SK-N-SH (cell line): ENCODE data around the gene PLD1. TPM values are rescaled to one million over a fixed set of nuclear protein-coding genes. Genes with fewer than 3 reads are reported as not detected.
A peak's percentile ranks its signal among the peaks of the same experiment; 100 is the strongest.

Source experiments
- CTCF ChIA-PET: fragments of 300-600, 350-600 bp; formaldehyde crosslinking; extraction: SDS; loops from one replicate; lab custom pipeline; 2021; lab: Yijun Ruan, JAX
- POLR2A ChIA-PET: fragments of 350-600 bp; sonication (Branson Sonifier 250); formaldehyde crosslinking; extraction: SDS; loops from one replicate; lab custom pipeline; 2020; ENCODE audit warnings: antibody characterized with exemption, inconsistent platforms; lab: Yijun Ruan, JAX
- DNase-seq: peaks from one replicate; pipeline ENCODE4 v3.0.0; 2012
- H2AFZ ChIP-seq: fragments of 200-600 bp; sonication (generic); 2 replicates; pipeline ENCODE4 v1.8.1; 2016; ENCODE audit warnings: antibody characterized with exemption, mild to moderate bottlenecking, low read depth
- H3F3A ChIP-seq: fragments of 200-600 bp; sonication (generic); replicated peaks from 2 replicates; pipeline ENCODE3; 2016; ENCODE audit warnings: antibody characterized with exemption, mild to moderate bottlenecking; ENCODE audit not compliant: insufficient read depth
- H3K27ac ChIP-seq, 2 experiments: fragments of 200-500 bp in 1 of 2; fragments of 200-600 bp in 1 of 2; sonication (Bioruptor generic) in 1 of 2; sonication (generic), shearing (Covaris generic) in 1 of 2; 2 replicates each; pipeline versions ENCODE4 v1.5.1 to v1.6.1; 2014 to 2016; ENCODE audit warnings: low read depth in 2 of 2, inconsistent platforms in 1 of 2, low read length in 1 of 2, mild to moderate bottlenecking in 1 of 2, mixed read lengths in 1 of 2
- H3K27me3 ChIP-seq: fragments of 200-600 bp; sonication (generic), shearing (Covaris generic); 2 replicates; pipeline ENCODE4 v1.6.1; 2016; ENCODE audit warnings: mixed run types; ENCODE audit not compliant: insufficient read depth
- H3K36me3 ChIP-seq, 2 experiments: fragments of 200-500 bp in 1 of 2; fragments of 200-600 bp in 1 of 2; sonication (Bioruptor generic) in 1 of 2; sonication (generic) in 1 of 2; replicated peaks in 1 of 2; 2 replicates each; pipeline versions ENCODE3 to v1.5.1; 2014 to 2016; ENCODE audit warnings: low read length in 1 of 2, mild to moderate bottlenecking in 1 of 2; ENCODE audit not compliant: insufficient read depth in 2 of 2, control insufficient read depth in 1 of 2
- H3K4me1 ChIP-seq, 2 experiments: fragments of 200-500 bp in 1 of 2; fragments of 200-600 bp in 1 of 2; sonication (Bioruptor generic) in 1 of 2; sonication (generic), shearing (Covaris generic) in 1 of 2; 2 replicates each; pipeline versions ENCODE4 v1.5.1 to v1.6.1; 2014 to 2016; ENCODE audit warnings: low read depth in 1 of 2, low read length in 1 of 2, mixed run types in 1 of 2; ENCODE audit not compliant: insufficient read depth in 2 of 2, control insufficient read depth in 1 of 2
- H3K4me2 ChIP-seq: fragments of 200-600 bp; sonication (generic), shearing (Covaris generic); 2 replicates; pipeline ENCODE4 v1.6.1; 2017; ENCODE audit warnings: mixed run types
- H3K4me3 ChIP-seq, 2 experiments: fragments of 200-500 bp in 1 of 2; fragments of 200-600 bp in 1 of 2; sonication (Bioruptor generic) in 1 of 2; sonication (generic), shearing (Covaris generic) in 1 of 2; 2 replicates each; pipeline versions ENCODE4 v1.5.1 to v1.8.1; 2014 to 2016; ENCODE audit warnings: low read depth in 2 of 2, inconsistent platforms in 1 of 2, low read length in 1 of 2, mild to moderate bottlenecking in 1 of 2, mixed read lengths in 1 of 2, moderate library complexity in 1 of 2
- H3K79me2 ChIP-seq: fragments of 200-600 bp; sonication (generic); 2 replicates; pipeline ENCODE4 v1.8.1; 2017; ENCODE audit warnings: mild to moderate bottlenecking; ENCODE audit not compliant: insufficient read depth
- H3K9ac ChIP-seq: fragments of 200-600 bp; sonication (generic); 2 replicates; pipeline ENCODE4 v1.6.1; 2017; ENCODE audit warnings: mixed run types
- H3K9me2 ChIP-seq: fragments of 200-600 bp; sonication (generic); 2 replicates; pipeline ENCODE4 v1.6.1; 2017; ENCODE audit warnings: mixed run types
- H3K9me3 ChIP-seq: fragments of 200-600 bp; sonication (generic); 2 replicates; pipeline ENCODE4 v1.6.1; 2017; ENCODE audit warnings: mixed run types, mild to moderate bottlenecking, moderate library complexity
- H4K20me1 ChIP-seq: fragments of 200-600 bp; sonication (generic); 2 replicates; pipeline ENCODE4 v1.6.1; 2017; ENCODE audit warnings: mild to moderate bottlenecking, mixed run types; ENCODE audit not compliant: insufficient read depth
- CHD2 ChIP-seq: fragments of 150-350 bp; IDR thresholded peaks from 2 replicates; pipeline ENCODE4 v1.6.1; 2018; ENCODE audit warnings: low read length; ENCODE audit not compliant: partially characterized antibody
- EZH2phosphoT487 ChIP-seq: fragments of 200-600 bp; sonication (generic); IDR thresholded peaks from 2 replicates; pipeline ENCODE4 v1.6.1; 2017; ENCODE audit warnings: low read depth, mixed run types, mild to moderate bottlenecking, antibody characterized with exemption, moderate library complexity, borderline replicate concordance
- FOSL2 ChIP-seq: IDR thresholded peaks from 2 replicates; pipeline ENCODE4 v1.4.0; 2012; ENCODE audit warnings: low read depth, mild to moderate bottlenecking, moderate library complexity, borderline replicate concordance
- FOXJ3 ChIP-seq: sonication (generic); formaldehyde crosslinking; IDR thresholded peaks from 2 replicates; pipeline ENCODE4 v1.5.1; 2020; ENCODE audit warnings: mild to moderate bottlenecking, missing genetic modification reagents
- FOXM1 ChIP-seq: IDR thresholded peaks from 2 replicates; pipeline ENCODE4 v1.4.0; 2012; ENCODE audit warnings: low read depth, mild to moderate bottlenecking
- GABPA ChIP-seq: IDR thresholded peaks from 2 replicates; pipeline ENCODE4 v1.4.0; 2012; ENCODE audit warnings: low read depth, mild to moderate bottlenecking
- GATA2 ChIP-seq: sonication (generic); formaldehyde crosslinking; IDR thresholded peaks from 2 replicates; pipeline ENCODE4 v1.5.0; 2020; ENCODE audit warnings: mild to moderate bottlenecking, missing genetic modification reagents
- MXI1 ChIP-seq: IDR thresholded peaks from 2 replicates; pipeline ENCODE4 v1.6.1; 2012; ENCODE audit warnings: mild to moderate bottlenecking, low read depth, low read length, improper control_type of control experiment
- NRF1 ChIP-seq: IDR thresholded peaks from 2 replicates; pipeline ENCODE4 v1.6.1; 2012; ENCODE audit warnings: low read depth, mild to moderate bottlenecking, low read length
- PBX3 ChIP-seq: IDR thresholded peaks from 2 replicates; pipeline ENCODE4; 2012
- POLR2AphosphoS5 ChIP-seq: IDR thresholded peaks from 2 replicates; pipeline ENCODE4 v1.6.1; 2012; ENCODE audit warnings: low read depth, low read length
- RAD21 ChIP-seq: IDR thresholded peaks from 2 replicates; pipeline ENCODE4 v1.6.1; 2012; ENCODE audit warnings: mild to moderate bottlenecking, low read length
- RCOR1 ChIP-seq: fragments of 150-350 bp; IDR thresholded peaks from 2 replicates; pipeline ENCODE4 v1.6.1; 2017; ENCODE audit warnings: antibody characterized with exemption, low read length
- RXRA ChIP-seq: IDR thresholded peaks from 2 replicates; pipeline ENCODE4 v1.4.0; 2012; ENCODE audit warnings: low read depth, mild to moderate bottlenecking, borderline replicate concordance
- SMC3 ChIP-seq: IDR thresholded peaks from 2 replicates; pipeline ENCODE4 v1.6.1; 2012; ENCODE audit warnings: low read depth, low read length, improper control_type of control experiment
- TEAD4 ChIP-seq: IDR thresholded peaks from 2 replicates; pipeline ENCODE4 v1.4.0; 2012; ENCODE audit warnings: mild to moderate bottlenecking, borderline replicate concordance; ENCODE audit not compliant: insufficient read depth
- USF2 ChIP-seq: fragments of 150-350 bp; IDR thresholded peaks from 2 replicates; pipeline ENCODE4 v1.6.1; 2017; ENCODE audit warnings: antibody characterized with exemption, low read length, low read depth, borderline replicate concordance
- YY1 ChIP-seq: IDR thresholded peaks from 2 replicates; pipeline ENCODE4 v1.4.0; 2012; ENCODE audit warnings: low read depth, mild to moderate bottlenecking
- WGBS: methylation state at CpG from one replicate; pipeline ENCODE4 v1.1.6; 2017; ENCODE audit warnings: low lambda C conversion rate; 5-methylcytosine and 5-hydroxymethylcytosine counted together
- polyA plus RNA-seq, 3 experiments: library from polyadenylated mRNA; depleted of rRNA; stranded (reverse); fragments of >200 nt; gene quantifications; 2 replicates each; pipeline ENCODE4 v1.2.3, GENCODE V29; 2012
- TF ChIP-seq, protein P1 (sequence below): fragments of 200-600 bp; sonication (generic); IDR thresholded peaks from 2 replicates; pipeline ENCODE4 v1.6.1; 2017; ENCODE audit warnings: antibody characterized with exemption, mild to moderate bottlenecking, moderate library complexity
- TF ChIP-seq, protein P2 (sequence below): fragments of 150-350 bp; IDR thresholded peaks from 2 replicates; pipeline ENCODE4 v1.6.1; 2016; ENCODE audit warnings: mild to moderate bottlenecking, low read depth, low read length
- TF ChIP-seq, protein P3 (sequence below): IDR thresholded peaks from 2 replicates; pipeline ENCODE4 v1.4.0; 2012; ENCODE audit warnings: low read depth, borderline replicate concordance

Gene PLD1
- polyA plus RNA-seq, 1 of the 3 experiments (the other 2 are of a cell fraction): 6.2 TPM

GRCh38 chr3:171704002-171704401, 106.3 kb downstream of the PLD1 start:
- Histone ChIP-seq H3K9me2 (no peaks in the 10 kb centered on the region), H3K4me1 (no peaks in the 10 kb centered on the region; a peak in 1 of 4 replicates), H4K20me1 (no peaks in the 10 kb centered on the region), H3K27me3 (no peaks in the 10 kb centered on the region), H3K9ac (no peak overlapping the region), H3K27ac (no peak overlapping the region), H3K4me3 (no peak overlapping the region), H3K4me2 (no peak overlapping the region), H3K79me2 (no peaks in the 10 kb centered on the region), H3F3A (no peaks in the 10 kb centered on the region), H2AFZ (no peak overlapping the region)
- 34% methylated on average over 2 of the region's 2 CpGs for WGBS
- ChIA-PET CTCF (interaction anchor here (0.7 to 3.4 kb wide), 9 partner anchors 11 to 637 kb away, joined by 3 to 32 read pairs (median 4); no protein-coding TSS in a partner anchor), POLR2A (no interaction called here)
- peak; percentile 51 for DNase-seq
- TF ChIP-seq FOXJ3 (CRISPR knock-in tag) (no peak), FOXM1 (no peak), PBX3 (no peak), SMC3 (peak; percentile 62), CHD2 (no peak), RXRA (no peak), RAD21 (peak; percentile 68), MXI1 (no peak), GABPA (no peak), EZH2phosphoT487 (no peak)
- TF ChIP-seq, protein P1, sequence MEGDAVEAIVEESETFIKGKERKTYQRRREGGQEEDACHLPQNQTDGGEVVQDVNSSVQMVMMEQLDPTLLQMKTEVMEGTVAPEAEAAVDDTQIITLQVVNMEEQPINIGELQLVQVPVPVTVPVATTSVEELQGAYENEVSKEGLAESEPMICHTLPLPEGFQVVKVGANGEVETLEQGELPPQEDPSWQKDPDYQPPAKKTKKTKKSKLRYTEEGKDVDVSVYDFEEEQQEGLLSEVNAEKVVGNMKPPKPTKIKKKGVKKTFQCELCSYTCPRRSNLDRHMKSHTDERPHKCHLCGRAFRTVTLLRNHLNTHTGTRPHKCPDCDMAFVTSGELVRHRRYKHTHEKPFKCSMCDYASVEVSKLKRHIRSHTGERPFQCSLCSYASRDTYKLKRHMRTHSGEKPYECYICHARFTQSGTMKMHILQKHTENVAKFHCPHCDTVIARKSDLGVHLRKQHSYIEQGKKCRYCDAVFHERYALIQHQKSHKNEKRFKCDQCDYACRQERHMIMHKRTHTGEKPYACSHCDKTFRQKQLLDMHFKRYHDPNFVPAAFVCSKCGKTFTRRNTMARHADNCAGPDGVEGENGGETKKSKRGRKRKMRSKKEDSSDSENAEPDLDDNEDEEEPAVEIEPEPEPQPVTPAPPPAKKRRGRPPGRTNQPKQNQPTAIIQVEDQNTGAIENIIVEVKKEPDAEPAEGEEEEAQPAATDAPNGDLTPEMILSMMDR: peak; percentile 51
- TF ChIP-seq, all 33 proteins: peak for 3
- peaks cover 0 to 11% of the 10 kb centered on the region in 2 experiments for H3K36me3 ChIP-seq
- 0 out of 2 replicates have a peak, but pooled peaks cover 5% of the 10 kb centered on the region for H3K9me3 ChIP-seq

DNA sequence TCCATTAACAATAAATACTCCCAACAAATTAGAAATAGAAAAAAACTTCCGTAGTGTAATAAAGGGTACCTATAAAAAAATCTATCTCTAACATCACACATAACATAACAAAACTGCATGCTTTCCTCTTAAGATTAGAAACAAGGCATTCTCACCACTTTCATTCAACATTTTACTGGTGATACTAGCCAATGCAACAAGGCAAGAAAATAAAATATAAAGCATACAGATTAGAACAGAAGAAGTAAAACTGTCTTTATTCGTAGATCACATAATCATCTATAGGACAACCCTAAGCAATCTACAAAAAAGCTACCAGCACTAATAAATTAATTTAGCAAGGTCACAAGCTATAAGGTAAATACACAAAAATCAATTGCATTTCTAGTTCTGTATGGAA, 107.1 kb downstream of the PLD1 start:
- no peak for DNase-seq
- H3K79me2 ChIP-seq: no peaks in the 10 kb centered on the region
- TF ChIP-seq RCOR1 (no peak), NRF1 (no peak), CHD2 (no peak), YY1 (no peak), POLR2AphosphoS5 (no peak), FOSL2 (no peak), TEAD4 (no peak), RAD21 (no peak), MXI1 (no peak), RXRA (no peak), GATA2 (CRISPR knock-in tag) (no peak), USF2 (no peak), SMC3 (no peak)
- TF ChIP-seq, protein P2, sequence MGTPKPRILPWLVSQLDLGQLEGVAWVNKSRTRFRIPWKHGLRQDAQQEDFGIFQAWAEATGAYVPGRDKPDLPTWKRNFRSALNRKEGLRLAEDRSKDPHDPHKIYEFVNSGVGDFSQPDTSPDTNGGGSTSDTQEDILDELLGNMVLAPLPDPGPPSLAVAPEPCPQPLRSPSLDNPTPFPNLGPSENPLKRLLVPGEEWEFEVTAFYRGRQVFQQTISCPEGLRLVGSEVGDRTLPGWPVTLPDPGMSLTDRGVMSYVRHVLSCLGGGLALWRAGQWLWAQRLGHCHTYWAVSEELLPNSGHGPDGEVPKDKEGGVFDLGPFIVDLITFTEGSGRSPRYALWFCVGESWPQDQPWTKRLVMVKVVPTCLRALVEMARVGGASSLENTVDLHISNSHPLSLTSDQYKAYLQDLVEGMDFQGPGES: no peak
- TF ChIP-seq, protein P3, sequence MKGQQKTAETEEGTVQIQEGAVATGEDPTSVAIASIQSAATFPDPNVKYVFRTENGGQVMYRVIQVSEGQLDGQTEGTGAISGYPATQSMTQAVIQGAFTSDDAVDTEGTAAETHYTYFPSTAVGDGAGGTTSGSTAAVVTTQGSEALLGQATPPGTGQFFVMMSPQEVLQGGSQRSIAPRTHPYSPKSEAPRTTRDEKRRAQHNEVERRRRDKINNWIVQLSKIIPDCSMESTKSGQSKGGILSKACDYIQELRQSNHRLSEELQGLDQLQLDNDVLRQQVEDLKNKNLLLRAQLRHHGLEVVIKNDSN: no peak
- TF ChIP-seq, all 33 proteins: peak for 0
- POLR2A ChIA-PET: no interaction called here
- Histone ChIP-seq H3K27me3 (no peaks in the 10 kb centered on the region), H3F3A (no peaks in the 10 kb centered on the region), H3K9ac (no peak overlapping the region), H2AFZ (no peak overlapping the region), H3K9me2 (no peaks in the 10 kb centered on the region), H3K4me3 (no peak overlapping the region), H3K27ac (no peak overlapping the region), H4K20me1 (no peaks in the 10 kb centered on the region), H3K4me2 (no peak overlapping the region), H3K36me3 (peaks cover 0 to 11% of the 10 kb centered on the region in 2 experiments), H3K9me3 (0 out of 2 replicates have a peak, but pooled peaks cover 5% of the 10 kb centered on the region), H3K4me1 (no peaks in the 10 kb centered on the region; a peak in 1 of 4 replicates)
- 91% methylated on average over 2 of the region's 2 CpGs for WGBS
- CTCF ChIA-PET: interaction anchor here (1.0 to 3.4 kb wide), 5 partner anchors 15 to 638 kb away, joined by 3 to 32 read pairs (median 5); no protein-coding TSS in a partner anchor
